HepG2 (cell line): ENCODE data around the gene WTAP. TPM values are rescaled to one million over a fixed set of nuclear protein-coding genes. Genes with fewer than 3 reads are reported as not detected.
A peak's percentile ranks its signal among the peaks of the same experiment; 100 is the strongest.

Experiments
- IRF9 ChIP-seq: sonication (generic); formaldehyde crosslinking; IDR thresholded peaks from 2 replicates; pipeline ENCODE4 v1.8.0; 2022; ENCODE audit warnings: missing genetic modification reagents, mild to moderate bottlenecking, borderline replicate concordance
- RNF219 ChIP-seq: sonication (generic); formaldehyde crosslinking; IDR thresholded peaks from 2 replicates; pipeline ENCODE4 v1.5.0; 2020; ENCODE audit warnings: mild to moderate bottlenecking, missing genetic modification reagents
- SPEN ChIP-seq: sonication (generic); formaldehyde crosslinking; IDR thresholded peaks from 2 replicates; pipeline ENCODE4 v1.5.1; 2020; ENCODE audit warnings: low read depth, mild to moderate bottlenecking, missing genetic modification reagents
- TEF ChIP-seq: sonication (generic); formaldehyde crosslinking; IDR thresholded peaks from 2 replicates; pipeline ENCODE4 v1.5.0; 2020; ENCODE audit warnings: missing genetic modification reagents
- ZBTB43 ChIP-seq: sonication (generic); formaldehyde crosslinking; conservative IDR thresholded peaks from 2 replicates; pipeline ENCODE4 v1.4.0; 2020; ENCODE audit warnings: missing genetic modification reagents
- ZNF337 ChIP-seq: sonication (generic); formaldehyde crosslinking; IDR thresholded peaks from 2 replicates; pipeline ENCODE4 v1.5.1; 2020; ENCODE audit warnings: missing genetic modification reagents, low read depth, mild to moderate bottlenecking, borderline replicate concordance
- polyA plus RNA-seq, 8 experiments: library from polyadenylated mRNA; depleted of rRNA in 3 of 8; stranded (reverse) in 7 of 8; unstranded in 1 of 8; fragments of >200 nt; fragmentation: Illumina TruSeq in 4 of 8; extraction: Trizol in 4 of 8; gene quantifications; 2 replicates each; pipeline versions ENCODE4 v1.2.1 to v1.2.3, GENCODE V29; 2011 to 2016; ENCODE audit warnings: low read depth in 4 of 8, missing spikeins in 1 of 8, mixed read lengths in 1 of 8; ENCODE audit not compliant: insufficient read depth in 1 of 8
- total RNA-seq, 5 experiments: library from RNA; depleted of rRNA; stranded (reverse); fragments of >200 nt; fragmentation: Illumina TruSeq; extraction: Trizol; gene quantifications; 2 replicates each; pipeline ENCODE4 v1.2.3, GENCODE V29; 2016; ENCODE audit warnings: low read depth in 1 of 5
- TF ChIP-seq, protein P1 (sequence below): sonication (generic); formaldehyde crosslinking; IDR thresholded peaks from 2 replicates; pipeline ENCODE4 v1.5.0; 2020; ENCODE audit warnings: mild to moderate bottlenecking, missing genetic modification reagents, borderline replicate concordance
- TF ChIP-seq, protein P2 (sequence below): sonication (generic); formaldehyde crosslinking; IDR thresholded peaks from 2 replicates; pipeline ENCODE4 v1.8.0; 2022; ENCODE audit warnings: low read depth, missing genetic modification reagents

The WTAP gene
- total and polyA plus RNA-seq, 2 of the 13 experiments (the other 11 are each of a cell fraction or from before 2014, with no cell fraction given), result 31.6 to 167 TPM

DNA sequence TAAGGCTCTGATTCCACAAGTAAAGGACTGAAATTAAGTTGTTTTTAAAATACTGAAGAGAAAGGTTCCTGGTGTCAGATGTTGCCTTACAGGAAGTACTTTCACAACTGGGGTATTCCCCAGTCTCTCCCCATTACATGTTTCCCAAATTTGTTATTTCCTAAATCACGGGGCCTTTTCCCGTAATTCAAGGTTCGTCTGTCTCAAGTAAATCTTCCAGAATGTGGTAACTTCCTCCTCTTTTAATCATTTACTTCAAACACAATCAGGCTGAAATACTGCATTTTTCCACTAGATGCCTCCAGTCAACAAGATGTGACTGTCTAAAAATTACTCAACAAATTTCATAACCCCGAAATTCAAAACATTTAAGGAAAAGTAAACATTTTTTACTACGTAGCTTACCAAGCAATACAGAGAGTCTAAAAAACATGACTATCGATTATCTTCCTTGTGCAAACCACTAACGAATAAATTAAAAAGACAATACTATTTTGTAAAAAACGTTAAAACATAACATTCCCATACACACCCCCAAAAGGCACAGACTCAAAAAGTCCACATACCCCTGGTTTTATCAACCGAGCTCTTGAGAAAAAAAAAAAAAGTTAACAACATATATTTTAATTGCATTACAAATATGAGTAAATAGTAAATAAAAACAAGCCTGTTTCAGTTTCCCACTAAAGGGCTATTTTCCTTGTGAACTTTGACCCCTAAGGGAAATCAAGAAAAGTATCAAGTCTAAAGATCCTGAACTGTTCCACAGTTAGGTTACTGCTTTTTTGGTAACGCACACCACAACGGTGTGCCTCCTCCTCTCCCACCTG is 36.0 kb upstream of the WTAP start (continued):
- 0 out of 2 replicates have a peak, but pooled peaks have one; percentile 32 for TF ChIP-seq SPEN (CRISPR knock-in tag)
- peak; percentile 55; the same call in 1 of the 2 replicates for TF ChIP-seq TEF
- 0 out of 2 replicates have a peak, but pooled peaks have one; percentile 34 for TF ChIP-seq ZBTB43 (CRISPR knock-in tag)
- TF ChIP-seq RNF219 (CRISPR knock-in tag), result no peak
- TF ChIP-seq, protein P1, sequence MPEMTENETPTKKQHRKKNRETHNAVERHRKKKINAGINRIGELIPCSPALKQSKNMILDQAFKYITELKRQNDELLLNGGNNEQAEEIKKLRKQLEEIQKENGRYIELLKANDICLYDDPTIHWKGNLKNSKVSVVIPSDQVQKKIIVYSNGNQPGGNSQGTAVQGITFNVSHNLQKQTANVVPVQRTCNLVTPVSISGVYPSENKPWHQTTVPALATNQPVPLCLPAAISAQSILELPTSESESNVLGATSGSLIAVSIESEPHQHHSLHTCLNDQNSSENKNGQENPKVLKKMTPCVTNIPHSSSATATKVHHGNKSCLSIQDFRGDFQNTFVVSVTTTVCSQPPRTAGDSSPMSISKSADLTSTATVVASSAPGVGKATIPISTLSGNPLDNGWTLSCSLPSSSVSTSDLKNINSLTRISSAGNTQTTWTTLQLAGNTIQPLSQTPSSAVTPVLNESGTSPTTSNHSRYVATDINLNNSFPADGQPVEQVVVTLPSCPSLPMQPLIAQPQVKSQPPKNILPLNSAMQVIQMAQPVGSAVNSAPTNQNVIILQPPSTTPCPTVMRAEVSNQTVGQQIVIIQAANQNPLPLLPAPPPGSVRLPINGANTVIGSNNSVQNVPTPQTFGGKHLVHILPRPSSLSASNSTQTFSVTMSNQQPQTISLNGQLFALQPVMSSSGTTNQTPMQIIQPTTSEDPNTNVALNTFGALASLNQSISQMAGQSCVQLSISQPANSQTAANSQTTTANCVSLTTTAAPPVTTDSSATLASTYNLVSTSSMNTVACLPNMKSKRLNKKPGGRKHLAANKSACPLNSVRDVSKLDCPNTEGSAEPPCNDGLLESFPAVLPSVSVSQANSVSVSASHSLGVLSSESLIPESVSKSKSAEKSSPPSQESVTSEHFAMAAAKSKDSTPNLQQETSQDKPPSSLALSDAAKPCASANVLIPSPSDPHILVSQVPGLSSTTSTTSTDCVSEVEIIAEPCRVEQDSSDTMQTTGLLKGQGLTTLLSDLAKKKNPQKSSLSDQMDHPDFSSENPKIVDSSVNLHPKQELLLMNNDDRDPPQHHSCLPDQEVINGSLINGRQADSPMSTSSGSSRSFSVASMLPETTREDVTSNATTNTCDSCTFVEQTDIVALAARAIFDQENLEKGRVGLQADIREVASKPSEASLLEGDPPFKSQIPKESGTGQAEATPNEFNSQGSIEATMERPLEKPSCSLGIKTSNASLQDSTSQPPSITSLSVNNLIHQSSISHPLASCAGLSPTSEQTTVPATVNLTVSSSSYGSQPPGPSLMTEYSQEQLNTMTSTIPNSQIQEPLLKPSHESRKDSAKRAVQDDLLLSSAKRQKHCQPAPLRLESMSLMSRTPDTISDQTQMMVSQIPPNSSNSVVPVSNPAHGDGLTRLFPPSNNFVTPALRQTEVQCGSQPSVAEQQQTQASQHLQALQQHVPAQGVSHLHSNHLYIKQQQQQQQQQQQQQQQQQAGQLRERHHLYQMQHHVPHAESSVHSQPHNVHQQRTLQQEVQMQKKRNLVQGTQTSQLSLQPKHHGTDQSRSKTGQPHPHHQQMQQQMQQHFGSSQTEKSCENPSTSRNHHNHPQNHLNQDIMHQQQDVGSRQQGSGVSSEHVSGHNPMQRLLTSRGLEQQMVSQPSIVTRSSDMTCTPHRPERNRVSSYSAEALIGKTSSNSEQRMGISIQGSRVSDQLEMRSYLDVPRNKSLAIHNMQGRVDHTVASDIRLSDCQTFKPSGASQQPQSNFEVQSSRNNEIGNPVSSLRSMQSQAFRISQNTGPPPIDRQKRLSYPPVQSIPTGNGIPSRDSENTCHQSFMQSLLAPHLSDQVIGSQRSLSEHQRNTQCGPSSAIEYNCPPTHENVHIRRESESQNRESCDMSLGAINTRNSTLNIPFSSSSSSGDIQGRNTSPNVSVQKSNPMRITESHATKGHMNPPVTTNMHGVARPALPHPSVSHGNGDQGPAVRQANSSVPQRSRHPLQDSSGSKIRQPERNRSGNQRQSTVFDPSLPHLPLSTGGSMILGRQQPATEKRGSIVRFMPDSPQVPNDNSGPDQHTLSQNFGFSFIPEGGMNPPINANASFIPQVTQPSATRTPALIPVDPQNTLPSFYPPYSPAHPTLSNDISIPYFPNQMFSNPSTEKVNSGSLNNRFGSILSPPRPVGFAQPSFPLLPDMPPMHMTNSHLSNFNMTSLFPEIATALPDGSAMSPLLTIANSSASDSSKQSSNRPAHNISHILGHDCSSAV (CRISPR knock-in tag), result no peak
- TF ChIP-seq, protein P2, sequence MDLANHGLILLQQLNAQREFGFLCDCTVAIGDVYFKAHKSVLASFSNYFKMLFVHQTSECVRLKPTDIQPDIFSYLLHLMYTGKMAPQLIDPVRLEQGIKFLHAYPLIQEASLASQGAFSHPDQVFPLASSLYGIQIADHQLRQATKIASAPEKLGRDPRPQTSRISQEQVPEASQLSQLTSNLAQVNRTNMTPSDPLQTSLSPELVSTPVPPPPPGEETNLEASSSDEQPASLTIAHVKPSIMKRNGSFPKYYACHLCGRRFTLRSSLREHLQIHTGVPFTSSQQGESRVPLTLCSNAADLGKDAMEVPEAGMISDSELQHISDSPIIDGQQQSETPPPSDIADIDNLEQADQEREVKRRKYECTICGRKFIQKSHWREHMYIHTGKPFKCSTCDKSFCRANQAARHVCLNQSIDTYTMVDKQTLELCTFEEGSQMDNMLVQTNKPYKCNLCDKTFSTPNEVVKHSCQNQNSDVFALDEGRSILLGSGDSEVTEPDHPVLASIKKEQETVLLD, result no peak
- 0 out of 2 replicates have a peak, but pooled peaks have one; percentile 81 for TF ChIP-seq ZNF337 (CRISPR knock-in tag)
- no peak for TF ChIP-seq IRF9 (CRISPR knock-in tag)
